ENCODE results near the gene AADACL3. TPM values are rescaled to one million over a fixed set of nuclear protein-coding genes. Genes with fewer than 3 reads are reported as not detected.

AADACL3 gene
- total and polyA plus RNA-seq, 2 donors (not counting 3 experiments of a cell fraction or from before 2014, with no cell fraction given), result not detected

- no peak for FAIRE-seq
- CTCF ChIA-PET, result no interaction called here
Measured at GRCh38 chr1:12769976-12770505, 54.1 kb downstream of the AADACL3 start.

GRCh38 chr1:12770620-12771019 lies 54.7 kb downstream of the AADACL3 start:
- Histone ChIP-seq H4K20me1 (replicated peaks; ENCODE audit: control insufficient read depth, extremely low read depth, insufficient read depth, low read length) (no peaks in the 10 kb centered on the region), H3K4me1 (ENCODE audit: control insufficient read depth, extremely low read depth, insufficient read depth, low read length) (no peaks in the 10 kb centered on the region), H3K9me1 (replicated peaks; ENCODE audit: control insufficient read depth, extremely low read depth, insufficient read depth, low read length) (no peaks in the 10 kb centered on the region), H3K79me2 (ENCODE audit: control insufficient read depth, insufficient read depth, low read length) (no peaks in the 10 kb centered on the region), H3K4me3 (replicated peaks in 1 of 3; ENCODE audit: insufficient read depth in 1 of 3, low read depth in 1 of 3, low read length in 3 of 3) (no peak overlapping the region), H3K27ac (ENCODE audit: insufficient read depth, low read depth, low read length) (no peak overlapping the region), H3K9ac (replicated peaks; ENCODE audit: extremely low read depth, insufficient read depth, low read length) (no peak overlapping the region), H3K27me3 (ENCODE audit: control insufficient read depth in 2 of 2, insufficient read depth in 2 of 2, low read length in 2 of 2) (no peaks in the 10 kb centered on the region), H3K9me3 (replicated peaks; ENCODE audit: control insufficient read depth, insufficient read depth, low read length) (no peaks in the 10 kb centered on the region), H2AFZ (ENCODE audit: low read depth, low read length) (no peak overlapping the region), H3K36me3 (ENCODE audit: control insufficient read depth in 2 of 2, extremely low read depth in 1 of 2, insufficient read depth in 2 of 2, low read length in 2 of 2) (no peaks in the 10 kb centered on the region), H3K4me2 (ENCODE audit: insufficient read depth, low read length) (no peak overlapping the region)
- intact Hi-C loops (cut with micrococcal nuclease) (no loop called here), dilution Hi-C loops (cut with MboI; ENCODE audit: extremely low pct_ligation_motif_present, low sequenced_read_pairs) (no loop called here)
- POLR2A ChIA-PET, result no interaction called here
- TF ChIP-seq FOS (IDR thresholded peaks at IDR 0.05; ENCODE audit: borderline replicate concordance, insufficient read depth, low read length), result no peak
- no peak for TF ChIP-seq CTCF (IDR thresholded peaks at IDR 0.05; ENCODE audit: extremely low read depth in 1 of 2, insufficient read depth in 1 of 2, low read depth in 1 of 2, low read length in 2 of 2)
- CTCF ChIA-PET, result no interaction called here
- no peak for FAIRE-seq
- BruUV-seq (replicated peaks), result no TSS peak
- no peak for DNase-seq (ENCODE audit: low read depth, low spot score)

More at GRCh38 chr1:12769976-12770505, 54.1 kb downstream of the AADACL3 start:
- intact Hi-C loops (cut with micrococcal nuclease) (no loop called here), dilution Hi-C loops (cut with MboI; ENCODE audit: extremely low pct_ligation_motif_present, low sequenced_read_pairs) (no loop called here)
- H3K9me1 ChIP-seq (replicated peaks; ENCODE audit: control insufficient read depth, extremely low read depth, insufficient read depth, low read length), result no peaks in the 10 kb centered on the region
- no peak for TF ChIP-seq POLR2A (IDR thresholded peaks at IDR 0.05; ENCODE audit: low read depth, low read length)
- POLR2A ChIA-PET, result no interaction called here
- no TSS peak for BruUV-seq (replicated peaks)
- H3K4me1 ChIP-seq (ENCODE audit: control insufficient read depth, extremely low read depth, insufficient read depth, low read length), result no peaks in the 10 kb centered on the region
- no peaks in the 10 kb centered on the region for H3K27me3 ChIP-seq (ENCODE audit: control insufficient read depth in 2 of 2, insufficient read depth in 2 of 2, low read length in 2 of 2)
- H3K9me3 ChIP-seq (replicated peaks; ENCODE audit: control insufficient read depth, insufficient read depth, low read length), result no peaks in the 10 kb centered on the region
- H3K79me2 ChIP-seq (ENCODE audit: control insufficient read depth, insufficient read depth, low read length), result no peaks in the 10 kb centered on the region
- no peak overlapping the region for H2AFZ ChIP-seq (ENCODE audit: low read depth, low read length)
- no peaks in the 10 kb centered on the region for H4K20me1 ChIP-seq (replicated peaks; ENCODE audit: control insufficient read depth, extremely low read depth, insufficient read depth, low read length)
- H3K4me3 ChIP-seq (replicated peaks in 1 of 3; ENCODE audit: insufficient read depth in 1 of 3, low read depth in 1 of 3, low read length in 3 of 3), result no peak overlapping the region
- no peak overlapping the region for H3K27ac ChIP-seq (ENCODE audit: insufficient read depth, low read depth, low read length)
- no peaks in the 10 kb centered on the region for H3K36me3 ChIP-seq (ENCODE audit: control insufficient read depth in 2 of 2, extremely low read depth in 1 of 2, insufficient read depth in 2 of 2, low read length in 2 of 2)
- H3K4me2 ChIP-seq (ENCODE audit: insufficient read depth, low read length), result no peak overlapping the region
- no peak overlapping the region for H3K9ac ChIP-seq (replicated peaks; ENCODE audit: extremely low read depth, insufficient read depth, low read length)
- DNase-seq (ENCODE audit: low read depth, low spot score), result no peak
